ENCODE data around the gene ADGRF4.
A peak's percentile ranks its signal among the peaks of the same experiment; 100 is the strongest.

- TF ChIP-seq POLR2A (IDR thresholded peaks at IDR 0.05), result peak in 1 of 2 donors; percentile 22
- no peak for TF ChIP-seq CTCF (IDR thresholded peaks at IDR 0.05)
Observed at GRCh38 chr6:47655719-47656595, 42.4 kb upstream of the ADGRF4 start.
